Inflammatory macrophage (primary cell): ENCODE data around the gene DEK.
"Not testable (repeated sequence)": the region's sequence is repeated elsewhere in the genome, so short reads cannot be mapped to it uniquely, and the experiment has no call there.

Experiments
- DNase-seq, 2 donors: peaks; one replicate each; pipeline ENCODE4 v3.0.0-alpha.2; 2020 to 2022
- total RNA-seq, 18 experiments: gene quantifications; one replicate each; lab custom pipeline; 2026; ENCODE audit warnings: mixed read lengths in 6 of 18, inconsistent platforms in 2 of 18; lab: John Stamatoyannopoulos, UW

The DEK gene
- total RNA-seq: 117 to 327 (median 188) reads per million in 18 experiments

- peak; percentile 72 to 83 for DNase-seq
These were observed at the start of gene DEK for GRCh38 chr6:18264219-18264922. Gene DEK (minus strand): TSS chr6:18264530. CDS start chr6:18263987, 543 bp downstream.

- no peak for DNase-seq
These were observed 48.0 kb upstream of the DEK start for GRCh38 chr6:18312368-18312767.

- DNase-seq: not testable (repeated sequence)
These were observed 45.7 kb upstream of the DEK start for GRCh38 chr6:18310010-18310409.

- DNase-seq: no peak
These were observed 44.7 kb upstream of the DEK start for GRCh38 chr6:18309046-18309445.

GRCh38 chr6:18308070-18308735 lies 43.9 kb upstream of the DEK start:
- DNase-seq: no peak

GRCh38 chr6:18306977-18307376 lies 42.6 kb upstream of the DEK start:
- no peak for DNase-seq

GRCh38 chr6:18302561-18303439 lies 38.5 kb upstream of the DEK start:
- DNase-seq: no peak

- DNase-seq: no peak
These were observed 29.0 kb upstream of the DEK start for GRCh38 chr6:18293076-18293904.

- DNase-seq: no peak
These were observed 25.0 kb upstream of the DEK start for GRCh38 chr6:18289283-18289682.

- no peak for DNase-seq
These were observed 19.9 kb upstream of the DEK start for GRCh38 chr6:18284261-18284660.

GRCh38 chr6:18281564-18281963 lies 17.2 kb upstream of the DEK start:
- DNase-seq: no peak

GRCh38 chr6:18280084-18280483 lies 15.8 kb upstream of the DEK start:
- DNase-seq: no peak

- DNase-seq: no peak
These were observed 15.1 kb upstream of the DEK start for GRCh38 chr6:18279422-18279821.

GRCh38 chr6:18277237-18278006 lies 13.1 kb upstream of the DEK start:
- no peak for DNase-seq

- no peak for DNase-seq
These were observed 12.4 kb upstream of the DEK start for GRCh38 chr6:18276610-18277236.

- no peak for DNase-seq
These were observed 5.9 kb upstream of the DEK start for GRCh38 chr6:18270216-18270615.

GRCh38 chr6:18269717-18270116 lies 5.4 kb upstream of the DEK start:
- no peak for DNase-seq

- DNase-seq: no peak
These were observed 4.9 kb upstream of the DEK start for GRCh38 chr6:18269253-18269652.

- DNase-seq: no peak
These were observed 3.7 kb upstream of the DEK start for GRCh38 chr6:18268066-18268465.

GRCh38 chr6:18266523-18266912 lies 2.2 kb upstream of the DEK start:
- no peak for DNase-seq
